ENCODE data around the gene TNFRSF19.

Gene TNFRSF19

GRCh38 chr13:23549724-23550123, 20.5 kb upstream of the TNFRSF19 start:
- DNase-seq (ENCODE audit: insufficient read length, low spot score) (no peak), FAIRE-seq (no peak)
- TF ChIP-seq, protein P1, sequence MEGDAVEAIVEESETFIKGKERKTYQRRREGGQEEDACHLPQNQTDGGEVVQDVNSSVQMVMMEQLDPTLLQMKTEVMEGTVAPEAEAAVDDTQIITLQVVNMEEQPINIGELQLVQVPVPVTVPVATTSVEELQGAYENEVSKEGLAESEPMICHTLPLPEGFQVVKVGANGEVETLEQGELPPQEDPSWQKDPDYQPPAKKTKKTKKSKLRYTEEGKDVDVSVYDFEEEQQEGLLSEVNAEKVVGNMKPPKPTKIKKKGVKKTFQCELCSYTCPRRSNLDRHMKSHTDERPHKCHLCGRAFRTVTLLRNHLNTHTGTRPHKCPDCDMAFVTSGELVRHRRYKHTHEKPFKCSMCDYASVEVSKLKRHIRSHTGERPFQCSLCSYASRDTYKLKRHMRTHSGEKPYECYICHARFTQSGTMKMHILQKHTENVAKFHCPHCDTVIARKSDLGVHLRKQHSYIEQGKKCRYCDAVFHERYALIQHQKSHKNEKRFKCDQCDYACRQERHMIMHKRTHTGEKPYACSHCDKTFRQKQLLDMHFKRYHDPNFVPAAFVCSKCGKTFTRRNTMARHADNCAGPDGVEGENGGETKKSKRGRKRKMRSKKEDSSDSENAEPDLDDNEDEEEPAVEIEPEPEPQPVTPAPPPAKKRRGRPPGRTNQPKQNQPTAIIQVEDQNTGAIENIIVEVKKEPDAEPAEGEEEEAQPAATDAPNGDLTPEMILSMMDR (IDR thresholded peaks at IDR 0.05; ENCODE audit: insufficient read depth, missing control alignments), result no peak

GRCh38 chr13:23550163-23550562, 20.0 kb upstream of the TNFRSF19 start:
- no peak for FAIRE-seq
- TF ChIP-seq, protein P1 (IDR thresholded peaks at IDR 0.05; ENCODE audit: insufficient read depth, missing control alignments), result no peak
- DNase-seq (ENCODE audit: insufficient read length, low spot score), result no peak

DNA sequence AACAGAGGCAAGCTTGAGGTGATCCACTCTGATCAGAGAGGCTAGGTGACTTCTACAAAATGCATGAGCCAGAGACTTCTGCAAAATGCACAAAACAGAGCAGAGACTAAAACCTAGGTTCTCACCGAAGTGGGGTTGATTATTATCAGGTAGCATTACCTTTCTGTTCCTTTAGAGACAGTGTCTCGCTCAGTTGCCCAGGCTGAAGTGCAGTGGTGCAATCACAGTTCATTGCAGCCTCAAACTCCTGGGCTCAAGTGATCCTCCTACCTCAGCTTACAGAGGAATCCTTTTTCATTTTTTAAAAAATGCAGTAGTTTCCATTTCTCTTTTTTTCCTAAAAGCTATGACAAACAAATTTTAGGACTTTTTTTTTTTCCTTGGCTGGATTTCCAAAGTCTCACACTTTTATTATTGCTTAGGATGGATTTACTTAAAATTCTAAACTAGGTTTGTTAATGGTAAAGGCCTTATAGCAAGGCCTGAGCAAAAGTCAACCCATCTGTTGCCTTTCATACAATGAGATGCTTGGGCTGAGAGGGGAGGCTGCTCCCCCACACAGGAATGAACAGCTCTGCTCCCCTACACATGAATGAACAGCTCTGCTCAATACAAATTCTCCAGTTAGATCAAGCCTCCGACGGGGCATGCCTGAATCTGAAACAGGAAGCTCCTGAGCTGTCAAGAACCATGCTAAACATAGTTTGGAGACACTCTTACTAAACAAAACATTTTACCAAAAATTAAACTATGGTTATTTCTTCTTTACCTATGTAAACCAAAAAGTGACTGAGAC, 18.8 kb upstream of the TNFRSF19 start:
- no peak for FAIRE-seq
- TF ChIP-seq, protein P1 (IDR thresholded peaks at IDR 0.05; ENCODE audit: insufficient read depth, missing control alignments), result no peak

DNA sequence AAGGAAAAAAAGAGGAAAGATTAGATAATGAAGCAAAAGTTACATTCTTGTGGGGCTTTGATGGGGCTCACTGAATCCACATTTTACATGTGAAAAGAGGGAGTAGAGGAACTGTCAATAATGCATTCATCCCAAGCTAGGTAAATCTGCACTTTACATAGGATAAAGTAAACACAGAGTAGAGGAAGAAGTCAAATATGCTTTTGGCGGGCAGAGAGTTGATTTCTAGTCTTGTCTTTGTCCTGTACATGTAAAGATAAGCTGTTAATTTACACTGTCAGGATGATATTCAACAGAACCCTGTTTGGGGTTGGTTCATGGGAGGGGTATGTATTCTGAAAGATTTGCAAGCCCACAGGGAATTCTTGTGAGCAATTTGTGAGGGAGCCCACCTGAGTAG, 18.0 kb upstream of the TNFRSF19 start:
- no peak for DNase-seq (ENCODE audit: insufficient read length, low spot score)
- TF ChIP-seq, protein P1 (IDR thresholded peaks at IDR 0.05; ENCODE audit: insufficient read depth, missing control alignments), result no peak
- no peak for FAIRE-seq

More for the DNA sequence above, 18.8 kb upstream of the TNFRSF19 start:
- DNase-seq (ENCODE audit: insufficient read length, low spot score), result no peak

DNA sequence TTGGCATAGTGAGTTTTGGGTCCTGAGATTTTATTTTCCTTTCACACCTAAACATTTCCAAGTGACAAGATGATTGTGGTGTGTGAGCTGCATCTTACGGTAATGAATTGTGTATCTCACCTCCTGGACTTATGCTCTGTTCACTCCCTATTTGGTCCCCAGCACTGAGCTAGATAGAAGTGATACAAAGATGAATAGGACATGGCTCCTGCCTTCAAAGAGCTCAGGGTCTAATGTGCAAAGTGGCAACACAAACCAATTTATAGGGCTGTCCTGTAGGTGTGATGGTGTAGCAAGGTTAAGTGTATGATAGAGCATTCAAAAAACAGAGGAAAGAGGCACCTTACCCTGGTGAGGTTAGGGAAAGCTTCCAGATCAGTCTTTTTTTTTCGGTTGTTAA, 17.6 kb upstream of the TNFRSF19 start:
- TF ChIP-seq, protein P1 (IDR thresholded peaks at IDR 0.05; ENCODE audit: insufficient read depth, missing control alignments), result no peak
- FAIRE-seq (no peak), DNase-seq (ENCODE audit: insufficient read length, low spot score) (no peak)

DNA sequence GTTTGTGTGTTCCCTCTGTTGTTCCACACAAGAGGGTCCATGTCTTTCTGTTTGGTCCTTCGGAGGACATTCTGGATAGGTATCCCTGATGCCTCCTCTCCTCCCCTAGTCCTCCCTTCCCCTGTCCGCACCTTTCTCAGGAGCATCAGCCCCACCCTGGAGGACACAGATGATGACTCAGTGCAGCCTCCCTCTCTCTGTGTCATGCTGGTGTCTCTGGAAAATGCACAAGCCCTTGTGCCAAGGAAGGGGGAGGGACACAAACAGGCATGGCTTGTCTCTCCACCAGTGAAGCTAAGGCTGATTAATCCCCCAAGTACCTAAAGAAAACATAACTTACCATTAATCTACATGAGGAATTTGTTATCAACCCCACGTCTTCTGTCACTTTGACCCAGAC, 16.2 kb upstream of the TNFRSF19 start:
- FAIRE-seq (no peak), DNase-seq (ENCODE audit: insufficient read length, low spot score) (no peak)
- TF ChIP-seq, protein P1 (IDR thresholded peaks at IDR 0.05; ENCODE audit: insufficient read depth, missing control alignments), result no peak

DNA sequence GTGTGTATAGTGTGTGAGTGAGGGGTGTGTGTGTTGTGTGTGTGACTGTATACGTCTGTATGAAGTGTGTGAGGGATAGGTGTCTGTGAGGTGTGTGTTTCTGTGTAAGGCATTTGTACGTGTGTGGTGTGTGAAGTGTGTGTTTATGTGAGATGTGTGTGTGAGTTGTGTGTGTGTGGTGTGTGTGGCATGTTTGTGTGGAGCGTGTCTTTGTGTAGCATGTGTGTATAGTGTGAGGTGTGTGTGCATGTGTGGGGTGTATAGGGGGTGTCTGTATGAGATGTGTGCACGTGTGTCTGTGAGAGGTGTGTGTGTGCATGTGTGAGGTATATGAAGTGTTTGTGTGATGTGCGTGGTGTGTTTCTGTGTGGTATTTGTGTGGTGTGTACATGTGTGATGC, 13.2 kb upstream of the TNFRSF19 start:
- DNase-seq (ENCODE audit: insufficient read length, low spot score), result no peak
- FAIRE-seq, result no peak
- TF ChIP-seq, protein P1 (IDR thresholded peaks at IDR 0.05; ENCODE audit: insufficient read depth, missing control alignments), result no peak

All from D721Med (cell line).